HEK293T (cell line): ENCODE results near the gene NEK1.
"Not testable (repeated sequence)": the region's sequence is repeated elsewhere in the genome, so short reads cannot be mapped to it uniquely, and the experiment has no call there.

ENCODE experiments used
- BHLHE40 ChIP-seq: fragments of 450-650 bp; IDR thresholded peaks from 2 replicates; pipeline ENCODE4 v1.6.1; 2016; ENCODE audit warnings: mild to moderate bottlenecking, moderate library complexity, borderline replicate concordance
- ELF4 ChIP-seq: fragments of 450-650 bp; IDR thresholded peaks from 2 replicates; pipeline ENCODE4 v1.6.1; 2017; ENCODE audit warnings: antibody characterized with exemption
- FOXA1 ChIP-seq: fragments of 450-650 bp; IDR thresholded peaks from 2 replicates; pipeline ENCODE4 v1.6.1; 2016; ENCODE audit warnings: mild to moderate bottlenecking
- HDGF ChIP-seq: fragments of 450-650 bp; IDR thresholded peaks from 2 replicates; pipeline ENCODE4 v1.6.1; 2017; ENCODE audit warnings: antibody characterized with exemption, borderline replicate concordance
- LEF1 ChIP-seq: fragments of 450-650 bp; IDR thresholded peaks from 2 replicates; pipeline ENCODE4 v1.6.1; 2017; ENCODE audit warnings: mild to moderate bottlenecking, borderline replicate concordance
- PKNOX1 ChIP-seq: fragments of 450-650 bp; IDR thresholded peaks from 2 replicates; pipeline ENCODE4 v1.6.1; 2016
- SP1 ChIP-seq: fragments of 450-650 bp; IDR thresholded peaks from 2 replicates; pipeline ENCODE4 v1.6.1; 2017
- SUZ12 ChIP-seq: fragments of 450-650 bp; IDR thresholded peaks from 2 replicates; pipeline ENCODE4 v1.6.1; 2016; ENCODE audit warnings: mild to moderate bottlenecking
- ZNF384 ChIP-seq: fragments of 450-650 bp; IDR thresholded peaks from 2 replicates; pipeline ENCODE4 v1.6.1; 2016

- not testable (repeated sequence) for TF ChIP-seq SUZ12, ZNF384, FOXA1, LEF1, BHLHE40, ELF4, SP1, HDGF, PKNOX1
Observed at GRCh38 chr4:169494234-169494633, 118.1 kb downstream of the NEK1 start.
